ENCODE measurements around the gene RNF31.

Gene RNF31

GRCh38 chr14:24131549-24131966 is 15.7 kb upstream of the RNF31 start:
- TF ChIP-seq, protein P1, sequence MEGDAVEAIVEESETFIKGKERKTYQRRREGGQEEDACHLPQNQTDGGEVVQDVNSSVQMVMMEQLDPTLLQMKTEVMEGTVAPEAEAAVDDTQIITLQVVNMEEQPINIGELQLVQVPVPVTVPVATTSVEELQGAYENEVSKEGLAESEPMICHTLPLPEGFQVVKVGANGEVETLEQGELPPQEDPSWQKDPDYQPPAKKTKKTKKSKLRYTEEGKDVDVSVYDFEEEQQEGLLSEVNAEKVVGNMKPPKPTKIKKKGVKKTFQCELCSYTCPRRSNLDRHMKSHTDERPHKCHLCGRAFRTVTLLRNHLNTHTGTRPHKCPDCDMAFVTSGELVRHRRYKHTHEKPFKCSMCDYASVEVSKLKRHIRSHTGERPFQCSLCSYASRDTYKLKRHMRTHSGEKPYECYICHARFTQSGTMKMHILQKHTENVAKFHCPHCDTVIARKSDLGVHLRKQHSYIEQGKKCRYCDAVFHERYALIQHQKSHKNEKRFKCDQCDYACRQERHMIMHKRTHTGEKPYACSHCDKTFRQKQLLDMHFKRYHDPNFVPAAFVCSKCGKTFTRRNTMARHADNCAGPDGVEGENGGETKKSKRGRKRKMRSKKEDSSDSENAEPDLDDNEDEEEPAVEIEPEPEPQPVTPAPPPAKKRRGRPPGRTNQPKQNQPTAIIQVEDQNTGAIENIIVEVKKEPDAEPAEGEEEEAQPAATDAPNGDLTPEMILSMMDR (IDR thresholded peaks at IDR 0.05) = no peak

- TF ChIP-seq, protein P1 (IDR thresholded peaks at IDR 0.05) = no peak
Observed at GRCh38 chr14:24132061-24132685, 15.1 kb upstream of the RNF31 start.

- TF ChIP-seq, protein P1 (IDR thresholded peaks at IDR 0.05) = no peak
Observed at GRCh38 chr14:24132976-24133375, 14.3 kb upstream of the RNF31 start.

DNA sequence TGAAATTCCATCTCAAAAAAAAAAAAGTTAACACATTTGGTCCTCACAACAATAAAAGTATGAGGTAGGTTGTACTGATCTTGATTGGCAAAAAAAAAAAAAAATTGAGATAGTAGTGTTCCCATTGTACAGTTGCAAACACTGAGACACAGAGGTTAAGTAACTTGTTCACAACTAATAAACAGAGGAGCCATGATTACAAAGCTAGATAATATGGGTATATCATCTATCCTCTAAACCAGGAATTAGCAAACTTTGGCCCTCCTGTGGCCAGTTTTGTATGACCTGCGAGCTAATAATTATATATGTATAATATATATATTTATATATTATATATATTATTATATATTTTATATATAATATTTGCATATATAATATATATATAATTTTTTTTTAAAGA is 13.6 kb upstream of the RNF31 start:
- TF ChIP-seq, protein P1 (IDR thresholded peaks at IDR 0.05) = no peak

DNA sequence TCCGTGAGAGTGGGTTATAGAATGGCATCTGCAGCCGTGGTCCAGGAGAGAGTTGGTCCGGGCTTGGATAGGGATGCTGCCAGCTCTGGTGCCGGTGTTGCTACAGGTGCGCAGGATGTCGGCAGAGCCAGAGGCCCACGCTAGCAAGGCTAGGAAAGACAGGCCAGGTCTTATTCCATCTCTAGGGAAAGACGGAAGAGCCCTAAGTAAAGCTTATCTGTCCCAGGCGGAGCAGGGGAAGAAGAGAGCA is 11.8 kb upstream of the RNF31 start:
- TF ChIP-seq, protein P1 (IDR thresholded peaks at IDR 0.05) = no peak

DNA sequence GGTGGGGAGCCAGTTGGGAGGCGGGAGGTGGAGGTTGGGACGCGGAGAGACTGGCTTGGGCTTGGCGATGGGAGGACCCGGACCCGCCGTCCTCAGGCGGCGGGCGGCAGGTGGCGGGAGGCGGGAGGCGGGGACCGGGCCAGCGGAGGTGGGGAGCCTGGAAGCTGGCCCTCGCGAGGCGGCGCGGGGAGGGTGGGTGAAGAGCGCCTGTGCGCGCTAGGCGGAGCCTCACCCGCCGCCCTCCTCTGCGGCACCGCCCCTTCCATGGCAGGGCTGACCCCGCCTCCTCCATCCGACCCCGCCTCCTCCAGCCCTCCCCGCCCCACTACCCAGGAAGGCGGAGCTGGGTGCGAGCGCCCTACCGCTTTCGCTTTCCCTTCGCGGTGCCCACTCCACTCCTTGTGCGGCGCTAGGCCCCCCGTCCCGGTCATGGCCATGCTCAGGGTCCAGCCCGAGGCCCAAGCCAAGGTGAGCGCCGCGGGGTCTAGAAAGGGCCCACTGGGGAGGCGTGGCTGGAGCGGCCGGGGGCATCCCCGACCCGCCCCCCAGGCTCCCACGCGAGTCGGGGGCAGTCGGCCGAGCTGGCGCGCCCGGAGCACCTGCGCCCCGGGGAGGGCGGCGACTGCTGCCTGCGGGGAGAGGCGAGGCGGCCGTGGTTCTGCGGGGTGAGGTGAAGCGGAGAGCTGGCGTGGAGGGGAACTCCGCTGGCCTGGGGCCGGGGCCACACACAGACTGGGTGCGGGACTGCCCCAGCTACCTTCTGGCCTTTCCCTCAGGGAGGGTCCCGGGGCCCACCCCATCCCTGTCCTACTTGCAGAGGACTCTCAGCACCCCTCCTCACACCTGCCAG is 11.2 kb upstream of the RNF31 start, which contains the start of gene PSME1:
PSME1 (plus strand) TSS at position 361 of the 850 bp plus-strand sequence; CDS start at position 430, 69 bp downstream.
- TF ChIP-seq, protein P1 (IDR thresholded peaks at IDR 0.05) = no peak

GRCh38 chr14:24136684-24137528 is 10.4 kb upstream of the RNF31 start:
- TF ChIP-seq, protein P1 (IDR thresholded peaks at IDR 0.05) = no peak
